H1 (cell line): ENCODE data around the gene LPGAT1. TPM values are rescaled to one million over a fixed set of nuclear protein-coding genes. Genes with fewer than 3 reads are reported as not detected.

ENCODE experiments used
- CTCF ChIP-seq, 3 experiments: IDR thresholded peaks; 1 replicate in 2 of 3; 2 replicates in 1 of 3; pipeline versions ENCODE4 v1.5.1 to v1.6.1; 2011; ENCODE audit warnings: low read length in 3 of 3, mild to moderate bottlenecking in 3 of 3, inconsistent platforms in 2 of 3, low read depth in 1 of 3, moderate library complexity in 1 of 3; ENCODE audit not compliant: insufficient read depth in 1 of 3; ENCODE audit errors: control extremely low read depth in 1 of 3
- polyA plus RNA-seq, 7 experiments: library from polyadenylated mRNA; depleted of rRNA in 3 of 7; stranded (reverse) in 5 of 7; unstranded in 2 of 7; fragments of >200 nt in 5 of 7; fragments of 200-250 nt in 2 of 7; gene quantifications; 1 replicate in 5 of 7; 2 replicates in 1 of 7; 4 replicates in 1 of 7; pipeline versions ENCODE4 v1.2.1 to v1.2.3, GENCODE V29; 2011 to 2013; ENCODE audit warnings: missing spikeins in 2 of 7, mixed read lengths in 2 of 7
- total RNA-seq: library from RNA; stranded (reverse); fragmentation: NEBNext Ultra II Directional; extraction: Animal tissue kit (Norgen Biotek cat#: 25700); gene quantifications from 2 replicates; pipeline ENCODE4 v1.2.1, GENCODE V29; 2021

Gene LPGAT1
- total and polyA plus RNA-seq, 2 of the 8 experiments (the other 6 are each of a cell fraction or from before 2014, with no cell fraction given), result 2.3 to 13.5 TPM

GRCh38 chr1:211698161-211699026 lies 132.2 kb downstream of the LPGAT1 start (continued):
- peak; percentile 98 to 99 (median 99) for TF ChIP-seq CTCF (IDR thresholded peaks at IDR 0.05; ENCODE audit: control extremely low read depth in 1 of 3, insufficient read depth in 1 of 3, low read depth in 1 of 3, low read length in 3 of 3)
